GM08714 (cell line): Measurements from ENCODE around the gene MOB4.

Source experiments
- H3K4me3 ChIP-seq: fragments of 200-500 bp; sonication (Bioruptor generic); 2 replicates; pipeline ENCODE4 v1.5.1; 2014; ENCODE audit warnings: mild to moderate bottlenecking, low read length, inconsistent platforms
- ZNF274 ChIP-seq: IDR thresholded peaks from 2 replicates; pipeline ENCODE4 v1.6.1; 2012; ENCODE audit warnings: mild to moderate bottlenecking, low read depth, low read length

The MOB4 gene

GRCh38 chr2:197598450-197598849 lies 82.6 kb downstream of the MOB4 start:
- TF ChIP-seq ZNF274: no peak
- no peak overlapping the region for H3K4me3 ChIP-seq

- no peak for TF ChIP-seq ZNF274
- H3K4me3 ChIP-seq: no peak overlapping the region
Measured at GRCh38 chr2:197599285-197599965, 83.6 kb downstream of the MOB4 start.

GRCh38 chr2:197600306-197600705 lies 84.4 kb downstream of the MOB4 start:
- no peak for TF ChIP-seq ZNF274

GRCh38 chr2:197601726-197602125 lies 85.9 kb downstream of the MOB4 start:
- H3K4me3 ChIP-seq: no peak overlapping the region
- TF ChIP-seq ZNF274: no peak

More at GRCh38 chr2:197600306-197600705, 84.4 kb downstream of the MOB4 start:
- no peak overlapping the region for H3K4me3 ChIP-seq
